GM19238 (cell line): Measurements from ENCODE around the gene HOXA7.
A peak's percentile ranks its signal among the peaks of the same experiment; 100 is the strongest.

Source experiments
- DNase-seq: peaks from one replicate; pipeline ENCODE4 v3.0.0; 2011; ENCODE audit warnings: low spot score; ENCODE audit not compliant: insufficient read length

Gene HOXA7

GRCh38 chr7:27182285-27182841, 25.9 kb upstream of the HOXA7 start:
- DNase-seq: no peak

DNA sequence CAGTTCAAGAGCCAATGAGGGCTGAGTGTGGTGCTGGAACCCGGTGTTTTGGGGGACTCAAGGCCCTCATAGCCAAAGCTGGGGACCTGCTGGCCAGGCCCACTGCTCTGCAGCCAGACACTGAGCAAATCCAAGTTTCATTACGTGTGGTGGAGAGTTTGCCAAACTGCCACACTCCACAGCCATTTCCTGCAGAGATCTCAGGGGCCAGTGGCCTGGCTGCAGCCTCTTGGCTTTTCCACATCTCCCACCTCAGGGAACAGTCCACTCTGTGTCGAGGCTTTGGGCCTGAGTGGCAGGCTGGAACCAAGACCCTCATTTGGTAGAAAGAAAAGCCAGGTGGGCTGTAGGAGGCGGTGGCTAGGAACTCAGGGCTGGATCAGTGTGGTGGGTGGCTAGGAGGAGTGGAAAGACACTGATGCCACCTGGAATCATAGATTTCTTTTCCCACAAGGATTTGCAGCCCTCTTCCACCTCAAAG, 25.4 kb upstream of the HOXA7 start:
- DNase-seq: no peak

- DNase-seq: no peak
Measured at GRCh38 chr7:27180431-27181420, 24.3 kb upstream of the HOXA7 start.

GRCh38 chr7:27179503-27180430, 23.3 kb upstream of the HOXA7 start:
- DNase-seq: peak; percentile 74

- no peak for DNase-seq
Measured at GRCh38 chr7:27179030-27179429, 22.6 kb upstream of the HOXA7 start.

DNA sequence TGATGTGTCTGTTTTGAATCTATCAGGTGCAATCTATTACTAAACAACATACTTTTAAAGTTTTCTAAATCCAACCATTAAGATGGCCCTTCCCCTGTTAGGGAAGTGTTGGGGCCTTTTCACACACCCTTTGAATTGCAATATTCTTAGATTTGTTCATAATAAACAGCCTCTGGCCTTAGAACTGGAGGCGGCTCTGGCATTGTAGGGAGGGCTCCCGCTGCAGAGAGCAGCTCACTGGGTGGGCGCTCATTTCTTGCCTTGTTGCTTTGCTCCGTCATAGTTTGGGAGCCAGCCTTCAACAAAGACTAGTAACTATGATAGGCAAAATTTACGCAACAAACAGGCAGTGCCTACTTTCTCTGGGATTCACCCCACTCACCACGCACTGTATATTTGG, 21.9 kb upstream of the HOXA7 start:
- DNase-seq: no peak

DNA sequence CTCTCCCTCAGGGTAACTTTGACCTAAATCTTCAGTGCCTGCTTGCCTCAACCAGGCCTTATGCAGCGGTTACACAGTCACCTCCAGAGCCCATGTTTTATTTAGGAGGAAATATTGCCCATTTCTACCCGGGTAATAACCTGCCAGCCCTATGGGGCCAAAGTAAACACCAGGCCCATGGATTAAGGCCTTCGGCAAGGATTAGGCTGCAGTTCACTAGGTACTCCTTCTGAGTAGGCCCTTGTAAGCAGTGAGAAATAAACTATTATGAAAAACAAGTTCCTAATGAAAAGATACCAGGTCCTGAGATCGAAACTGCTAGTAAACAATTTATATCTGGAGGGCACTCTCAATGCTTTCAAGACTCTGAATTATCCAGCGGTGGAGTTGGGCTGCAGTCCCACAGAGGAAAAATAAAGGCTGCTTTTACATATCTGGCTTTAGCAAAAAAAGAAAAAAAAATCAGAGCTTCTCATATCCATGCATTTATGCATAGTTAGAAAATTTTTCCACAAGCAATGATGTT, 21.4 kb upstream of the HOXA7 start:
- no peak for DNase-seq

DNA sequence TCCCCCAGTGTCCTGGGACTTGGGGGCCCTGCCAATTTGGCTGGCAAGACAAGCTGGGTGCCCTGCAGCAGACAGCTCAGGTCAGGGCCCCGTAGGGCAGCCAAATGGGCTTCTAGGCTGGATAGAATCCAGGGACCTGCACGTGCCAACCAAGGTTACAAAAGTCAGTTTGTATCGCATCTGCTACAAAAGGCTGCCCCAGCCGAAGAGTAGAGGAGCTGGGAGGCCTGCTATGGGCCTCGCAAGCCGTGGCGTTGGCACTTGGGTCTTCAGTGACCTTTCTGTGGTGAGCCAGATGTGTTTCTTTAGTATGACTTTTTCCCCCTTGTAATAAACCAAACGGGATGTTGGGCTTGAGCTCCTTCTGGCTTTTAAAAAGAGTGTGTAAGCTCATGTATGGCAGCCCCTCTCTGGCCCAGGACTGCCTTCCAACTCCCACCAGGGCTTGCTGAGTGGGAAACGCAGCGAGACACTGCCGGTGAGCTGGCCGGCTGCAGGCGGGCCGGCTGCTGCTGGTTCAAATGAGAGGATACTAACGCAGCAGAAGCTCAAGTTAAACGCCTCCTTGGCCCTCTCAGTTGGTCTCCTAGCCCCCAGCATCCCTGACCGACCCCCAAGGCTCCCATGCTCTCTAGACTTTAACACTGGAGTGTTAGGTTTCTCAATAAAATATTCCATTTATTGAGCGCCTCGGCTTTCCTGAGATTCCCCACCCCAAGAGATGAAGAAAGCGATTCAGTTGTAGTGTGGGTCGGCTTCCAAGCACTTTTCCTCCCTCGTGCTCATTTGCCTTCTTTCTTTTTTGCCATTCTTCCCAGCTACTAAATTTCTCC, 20.7 kb upstream of the HOXA7 start:
- no peak for DNase-seq

GRCh38 chr7:27176524-27176845, 20.0 kb upstream of the HOXA7 start:
- DNase-seq: no peak

DNA sequence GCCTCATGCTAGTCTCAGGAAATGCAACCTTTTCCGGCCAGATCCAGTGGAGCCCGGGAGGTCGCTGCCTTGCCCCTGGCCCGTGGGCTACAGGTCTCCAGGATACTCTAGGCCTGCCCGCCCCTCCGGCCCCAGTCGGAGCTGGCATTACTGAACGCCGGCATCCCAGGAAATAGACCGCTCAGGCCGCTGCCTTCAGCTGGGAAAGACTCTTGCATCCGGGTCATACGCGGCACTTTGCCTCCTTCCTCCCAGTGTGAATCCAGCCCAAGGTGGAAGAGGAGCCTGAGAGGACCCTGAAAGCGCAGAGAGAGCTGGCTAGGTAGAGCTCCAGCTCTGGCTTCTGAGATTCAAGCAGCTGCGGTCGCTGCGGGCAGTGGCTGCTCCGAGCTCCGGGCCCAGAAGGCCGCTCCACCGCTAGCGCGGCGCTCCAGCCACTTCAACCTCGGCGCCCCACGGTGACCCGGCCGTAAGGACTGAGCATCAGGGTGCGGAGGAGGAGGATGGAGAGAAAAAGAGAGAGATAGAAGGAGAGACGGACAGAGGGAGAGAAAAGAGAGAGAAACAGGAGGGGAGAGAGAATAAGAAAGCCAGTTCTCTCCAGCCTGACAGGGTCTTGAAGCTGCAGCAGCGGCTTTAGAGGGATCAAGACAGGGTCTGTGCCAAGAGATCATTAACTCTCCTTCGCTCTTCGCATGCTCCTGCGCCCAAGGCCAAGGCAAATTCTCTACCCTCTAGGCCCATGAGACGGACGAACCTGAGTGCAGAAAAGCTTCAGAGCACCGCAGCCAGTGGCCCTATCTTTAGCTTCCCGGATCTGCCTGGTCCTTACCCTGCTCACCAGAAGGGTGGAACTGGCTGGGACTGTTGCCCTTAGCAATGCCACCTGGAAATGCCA, 19.4 kb upstream of the HOXA7 start:
- DNase-seq: no peak

GRCh38 chr7:27174874-27175625, 18.6 kb upstream of the HOXA7 start:
- DNase-seq: no peak

GRCh38 chr7:27173956-27174873, 17.7 kb upstream of the HOXA7 start, which contains the start of gene HOXA10:
Gene HOXA10, minus strand, starts transcription at chr7:27174320. Its CDS starts 14 bp downstream, at chr7:27174306.
- DNase-seq: no peak

DNA sequence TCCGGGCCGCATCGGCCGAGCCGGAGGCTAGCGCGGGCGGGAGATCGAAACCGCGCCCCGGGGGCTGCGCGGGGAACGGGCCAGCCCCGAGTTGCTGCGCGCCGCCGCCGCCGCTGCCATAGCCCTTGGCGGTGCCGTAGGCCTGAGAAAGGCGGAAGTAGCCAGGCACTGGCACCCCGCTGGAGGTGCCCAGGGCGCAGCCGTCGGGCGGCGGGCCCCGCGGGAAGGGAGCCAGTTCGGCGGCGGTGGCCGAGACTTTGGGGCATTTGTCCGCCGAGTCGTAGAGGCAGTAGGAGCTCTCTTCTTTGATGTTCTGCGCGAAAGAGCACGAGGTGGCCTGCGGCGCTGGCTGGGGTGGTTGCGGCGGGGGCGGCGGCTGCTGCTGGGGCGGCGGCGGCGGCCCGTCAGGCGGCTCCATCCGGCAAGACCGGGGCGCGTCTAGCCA, 17.1 kb upstream of the HOXA7 start:
- no peak for DNase-seq

DNA sequence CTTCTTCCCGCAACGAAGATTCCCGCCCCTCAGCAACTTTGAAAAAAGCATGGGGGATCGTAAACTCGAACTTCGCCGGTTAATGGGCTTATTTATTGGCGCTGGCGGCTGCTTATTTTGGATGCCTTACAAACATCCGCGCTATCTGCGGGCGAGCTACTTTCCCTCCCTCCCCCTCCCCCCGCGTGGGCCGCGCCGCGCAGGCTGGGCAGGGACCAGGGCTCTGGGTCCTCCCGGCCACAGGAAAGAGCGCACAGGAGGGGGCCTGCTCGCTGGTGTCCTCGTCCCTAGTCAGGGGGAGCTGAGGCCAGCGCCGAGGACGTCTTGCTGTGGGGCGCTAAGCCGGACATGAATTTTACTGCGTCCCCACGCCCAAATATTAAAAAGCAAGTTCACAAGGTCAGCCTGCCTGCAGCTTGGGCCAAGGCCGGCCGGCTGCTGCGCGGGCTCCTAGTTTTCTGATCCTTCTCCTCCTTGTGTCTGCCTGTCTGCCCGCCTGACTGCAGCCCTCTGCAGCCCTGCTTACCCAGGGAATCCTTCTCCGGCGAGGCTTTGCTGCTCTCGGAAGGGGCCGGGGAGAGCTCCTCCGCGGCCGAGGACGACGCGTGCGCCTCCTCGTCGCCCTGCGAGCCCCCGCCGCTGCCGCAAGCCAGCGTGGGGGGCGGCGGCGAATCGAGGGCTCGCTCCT, 16.5 kb upstream of the HOXA7 start:
- no peak for DNase-seq

DNA sequence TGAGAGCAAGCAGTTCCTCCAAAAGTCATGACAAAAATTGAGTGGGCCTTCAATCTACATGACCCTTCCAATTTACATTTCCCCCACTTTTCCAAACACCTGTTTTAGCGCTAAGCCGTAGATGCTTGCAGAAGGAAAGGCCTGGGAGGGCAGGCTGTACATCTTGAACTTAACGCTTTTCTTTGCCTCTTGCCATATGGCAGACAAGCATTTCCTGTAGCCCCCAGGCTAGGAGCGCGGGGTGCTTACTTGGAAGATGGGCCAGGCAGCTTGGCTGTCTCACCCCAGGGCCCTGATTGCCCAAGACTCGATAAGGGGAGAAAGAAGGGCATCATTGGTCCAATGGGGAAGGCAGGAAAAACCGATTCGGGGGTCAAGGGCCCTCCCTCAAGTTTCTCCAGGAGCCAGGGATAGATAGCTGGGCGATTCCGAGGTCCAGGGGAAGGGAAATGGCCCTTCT, 15.9 kb upstream of the HOXA7 start:
- DNase-seq: no peak

DNA sequence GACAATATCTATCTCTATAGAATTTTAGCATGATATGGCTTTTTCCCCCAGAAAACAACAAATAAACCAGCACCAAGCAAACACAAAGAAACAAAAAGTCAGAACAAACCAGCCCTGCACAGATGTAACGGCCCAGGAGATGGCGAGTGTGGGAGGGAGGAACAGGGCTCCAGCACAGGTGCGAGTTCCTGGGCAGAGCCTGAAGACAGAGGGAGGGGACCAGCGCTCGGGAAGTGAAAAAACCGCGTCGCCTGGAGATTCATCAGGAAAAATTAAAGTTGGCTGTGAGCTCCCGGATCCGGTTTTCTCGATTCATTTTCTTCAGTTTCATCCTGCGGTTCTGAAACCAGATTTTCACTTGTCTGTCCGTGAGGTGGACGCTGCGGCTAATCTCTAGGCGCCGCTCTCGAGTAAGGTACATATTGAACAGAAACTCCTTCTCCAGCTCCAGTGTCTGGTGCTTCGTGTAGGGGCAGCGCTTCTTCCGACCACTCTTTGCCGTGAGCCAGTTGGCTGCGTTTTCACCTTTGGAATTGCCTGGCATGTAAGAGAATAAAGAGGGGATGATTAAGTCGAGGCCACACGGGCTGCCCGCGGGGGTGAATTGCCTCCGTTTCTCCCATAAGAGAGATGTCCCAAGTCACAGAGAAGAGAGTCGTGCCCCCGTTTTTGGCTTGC, 15.3 kb upstream of the HOXA7 start:
- no peak for DNase-seq

GRCh38 chr7:27171325-27171636, 14.8 kb upstream of the HOXA7 start:
- no peak for DNase-seq
